Heart right ventricle (tissue), 16 donors: ENCODE data around the gene WWP2. TPM values are rescaled to one million over a fixed set of nuclear protein-coding genes. Genes with fewer than 3 reads are reported as not detected.

Experiments used
- ATAC-seq, 8 donors: fragments of 200-7000 bp; cut with Tn5 transposase; one replicate each; pipeline ENCODE4 v1.9.1; 2020; ENCODE audit warnings: mild to moderate bottlenecking in 8 of 8, moderate library complexity in 8 of 8, moderate number of reproducible peaks in 1 of 8
- DNase-seq, 2 donors: peaks; one replicate each; pipeline ENCODE4 v3.0.0-alpha.2; 2020
- H3K27ac ChIP-seq, 10 donors: fragments of 200-600 bp; sonication (generic) in 2 of 10; one replicate each; pipeline versions ENCODE4 v1.5.0 to v1.8.0; 2020 to 2022; ENCODE audit warnings: mild to moderate bottlenecking in 3 of 10
- H3K27me3 ChIP-seq, 7 donors: fragments of 200-600 bp; one replicate each; pipeline ENCODE4 v1.8.0; 2021 to 2022; ENCODE audit warnings: mild to moderate bottlenecking in 2 of 7
- H3K36me3 ChIP-seq, 9 donors: fragments of 200-600 bp; sonication (generic) in 1 of 9; one replicate each; pipeline versions ENCODE4 v1.5.0 to v1.8.0; 2020 to 2022; ENCODE audit warnings: mild to moderate bottlenecking in 2 of 9
- H3K4me1 ChIP-seq, 9 donors: fragments of 200-600 bp; sonication (generic) in 1 of 9; one replicate each; pipeline versions ENCODE4 v1.5.0 to v1.8.0; 2020 to 2022; ENCODE audit warnings: mild to moderate bottlenecking in 4 of 9
- H3K4me3 ChIP-seq, 10 donors: fragments of 200-600 bp; sonication (generic) in 2 of 10; one replicate each; pipeline versions ENCODE4 v1.5.0 to v1.8.0; 2020 to 2022; ENCODE audit warnings: mild to moderate bottlenecking in 7 of 10, moderate library complexity in 2 of 10
- H3K9me3 ChIP-seq, 11 donors: fragments of 200-600 bp in 10 of 11; sonication (generic) in 2 of 11; one replicate each; pipeline versions ENCODE4 v1.5.0 to v1.8.0; 2013 to 2022; ENCODE audit warnings: mild to moderate bottlenecking in 2 of 11, control low read depth in 1 of 11, moderate library complexity in 1 of 11
- WGBS, 2 donors: extraction: QIAGEN DNeasy Blood & Tissue Kit; methylation state at CpG; one replicate each; pipeline ENCODE4 v1.1.7; 2013; ENCODE audit warnings: inconsistent platforms in 1 of 2; 5-methylcytosine and 5-hydroxymethylcytosine counted together
- intact Hi-C, 10 donors: fragments of 100-400 bp; cut with DNase I; formaldehyde crosslinking; loops; one replicate each; pipeline versions ENCODE4 v1.11.1 to v1.14.2; 2022
- long read RNA-seq, 3 donors: library from polyadenylated mRNA; unstranded; transcript quantifications; one replicate each; pipeline ENCODE4 v2.0.0, GENCODE V29; 2020 to 2021
- polyA plus RNA-seq, 2 donors: library from polyadenylated mRNA; stranded (reverse); fragments of 200-250 nt; gene quantifications; one replicate each; pipeline ENCODE4 v1.2.3, GENCODE V29; 2013
- total RNA-seq, 10 donors: library from RNA; stranded (reverse); fragmentation: NEBNext Ultra II Directional in 3 of 10; extraction: Animal tissue kit (Norgen Biotek cat#: 25700) in 3 of 10; gene quantifications; one replicate each; pipeline versions ENCODE4 v1.2.1 to v1.2.4, GENCODE V29; 2021 to 2023
- TF ChIP-seq, protein P1 (sequence below), 9 donors: fragments of 200-600 bp; sonication (generic) in 2 of 9; IDR thresholded peaks; one replicate each; pipeline versions ENCODE4 v1.5.0 to v1.8.0; 2021 to 2022; ENCODE audit warnings: antibody characterized with exemption in 9 of 9, mild to moderate bottlenecking in 5 of 9, moderate library complexity in 1 of 9
- donor health status: Arrhythmogenic right ventricular cardiomyopathy.
- donor health status: ischemic (EF 13 %, LVEDD 7.1; RV severe dilation, severe dysfunction).
- donor health status: healthy with polysubstance abuse.
- donor health status: DM: no; HTN: yes; CAD: no.
- donor health status: DM: no; HTN: no; CAD: no.
- donor health status: ischemic (EF 25% LVEDD 6.9; RV normal size, moderate dysfunction).
- donor health status: ischemic (EF 25% LVEDD 5.7; RV mildly dilated, moderate dysfunction).
- donor health status: healthy.
- donor health status: DM: yes; HTN: yes; CAD: no.
- donor health status: Ischemic cardiomyopathy.
- donor health status: ischemic (EF 35%, LVEDD 5.7; RV mildly dilated, moderate dysfunction).
- donor health status: nonischemic (EF 11% LVEDD 7.7; RV severe dilation, severe dysfunction).
- donor health status: DM: yes; HTN: yes; CAD: no.
- donor health status: PGD.
- donor health status: ischemic (EF 29% LVEDD 5.4; RV normal size, mild dysfunction).
- donor health status: nonischemic (EF 23%, LVEDD 6.1; RV moderate dilation, normal function).

Gene WWP2
- total RNA-seq (10 to 100 TPM; 19.1 to 31.1 (median 21.2) TPM), polyA plus RNA-seq (10 to 100 TPM in 1 of 2 donors, 1 to 10 TPM in 1; 9.0 to 13.1 TPM)
- long read RNA-seq, donor 1, partial matches to known transcripts = 15 of 16 reads
- long read RNA-seq, donor 1, other reads (novel, unspliced or antisense) = 1 of 16 reads
- long read RNA-seq, donor 2, full-length matches to known transcripts = 2 of 17 reads
- long read RNA-seq, donor 2, partial matches to known transcripts = 8 of 17 reads
- long read RNA-seq, donor 2, other reads (novel, unspliced or antisense) = 7 of 17 reads
- long read RNA-seq, donor 3, full-length matches to known transcripts = 3 of 33 reads
- long read RNA-seq, donor 3, partial matches to known transcripts = 27 of 33 reads
- long read RNA-seq, donor 3, other reads (novel, unspliced or antisense) = 3 of 33 reads

GRCh38 chr16:69761983-69762813, at the start of gene WWP2:
Gene WWP2 (plus strand): TSS chr16:69762332. CDS start chr16:69787011, 24,679 bp downstream.
- peaks cover 0 to 25% (median 16%) of the 10 kb centered on the region in 9 donors for H3K4me1 ChIP-seq
- no peaks in the 10 kb centered on the region for H3K36me3 ChIP-seq
- TF ChIP-seq, protein P1, sequence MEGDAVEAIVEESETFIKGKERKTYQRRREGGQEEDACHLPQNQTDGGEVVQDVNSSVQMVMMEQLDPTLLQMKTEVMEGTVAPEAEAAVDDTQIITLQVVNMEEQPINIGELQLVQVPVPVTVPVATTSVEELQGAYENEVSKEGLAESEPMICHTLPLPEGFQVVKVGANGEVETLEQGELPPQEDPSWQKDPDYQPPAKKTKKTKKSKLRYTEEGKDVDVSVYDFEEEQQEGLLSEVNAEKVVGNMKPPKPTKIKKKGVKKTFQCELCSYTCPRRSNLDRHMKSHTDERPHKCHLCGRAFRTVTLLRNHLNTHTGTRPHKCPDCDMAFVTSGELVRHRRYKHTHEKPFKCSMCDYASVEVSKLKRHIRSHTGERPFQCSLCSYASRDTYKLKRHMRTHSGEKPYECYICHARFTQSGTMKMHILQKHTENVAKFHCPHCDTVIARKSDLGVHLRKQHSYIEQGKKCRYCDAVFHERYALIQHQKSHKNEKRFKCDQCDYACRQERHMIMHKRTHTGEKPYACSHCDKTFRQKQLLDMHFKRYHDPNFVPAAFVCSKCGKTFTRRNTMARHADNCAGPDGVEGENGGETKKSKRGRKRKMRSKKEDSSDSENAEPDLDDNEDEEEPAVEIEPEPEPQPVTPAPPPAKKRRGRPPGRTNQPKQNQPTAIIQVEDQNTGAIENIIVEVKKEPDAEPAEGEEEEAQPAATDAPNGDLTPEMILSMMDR (IDR thresholded peaks at IDR 0.05) = no peak
- 1% methylated on average over 52 to 68 of the region's 68 CpGs for WGBS, 2 donors
- no peaks in the 10 kb centered on the region for H3K9me3 ChIP-seq
- DNase-seq = peak; percentile 70 to 74
- H3K27me3 ChIP-seq = no peaks in the 10 kb centered on the region
- H3K27ac ChIP-seq = peak within 1 kb of the TSS; percentile 77 to 95 (median 90)
- intact Hi-C loops = no loop called here
- ATAC-seq = peak; percentile 81 to 91 (median 86)
- H3K4me3 ChIP-seq = peak within 1 kb of the TSS; percentile 70 to 99 (median 90)

DNA sequence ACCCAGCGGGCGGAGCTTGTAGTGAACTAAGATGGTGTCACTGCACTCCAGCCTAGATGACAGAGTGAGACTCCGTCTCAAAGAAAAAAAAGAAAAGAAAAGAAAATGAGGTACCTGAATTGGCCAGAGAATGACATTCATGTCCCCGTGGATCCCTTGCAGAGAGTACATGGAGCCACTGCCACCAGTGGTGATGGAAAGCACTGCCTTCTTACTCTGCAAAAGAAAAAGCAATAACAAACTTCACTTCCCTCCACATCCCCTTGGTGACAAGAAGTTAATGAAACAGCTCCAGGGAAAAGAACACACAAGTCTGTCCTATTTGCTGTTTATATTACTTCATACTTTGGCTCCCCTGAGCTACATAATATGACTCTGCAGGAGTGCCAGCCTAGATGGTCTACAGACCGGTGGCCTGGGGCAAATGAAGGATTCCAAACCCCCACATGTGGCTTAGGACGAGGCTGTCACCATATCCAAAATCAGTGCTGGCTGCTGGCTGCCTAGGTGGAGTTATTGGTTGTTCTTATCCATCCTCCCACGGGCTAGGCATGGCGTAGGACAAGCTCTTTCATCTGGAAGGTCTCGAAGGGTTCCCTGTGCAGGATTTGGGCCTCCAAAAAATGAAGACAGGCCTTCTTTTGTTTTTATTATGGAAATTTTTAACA, 49.1 kb upstream of the WWP2 start:
- intact Hi-C loops = loop anchor here in 3 of 10 donors (5.0 kb wide), 1 partner anchor 39 kb away; the partner anchor contains the start of gene NOB1 (in 3 of the 3)
- H3K36me3 ChIP-seq = peaks cover 0 to 88% (median 24%) of the 10 kb centered on the region in 9 donors
- 90 to 93% methylated on average over 9 of the region's 9 CpGs for WGBS, 2 donors
- ATAC-seq (no peak), DNase-seq (no peak)
- no peak overlapping the region for H3K27ac ChIP-seq
- no peak overlapping the region for H3K4me3 ChIP-seq
- H3K27me3 ChIP-seq = no peaks in the 10 kb centered on the region
- H3K9me3 ChIP-seq = no peaks in the 10 kb centered on the region
- peaks cover 0 to 7% (median 5%) of the 10 kb centered on the region in 9 donors for H3K4me1 ChIP-seq
- TF ChIP-seq, protein P1 (IDR thresholded peaks at IDR 0.05) = no peak

GRCh38 chr16:69717066-69717465, 45.1 kb upstream of the WWP2 start:
- Histone ChIP-seq H3K4me1 (no peaks in the 10 kb centered on the region), H3K4me3 (no peak overlapping the region), H3K27ac (no peak overlapping the region), H3K9me3 (no peaks in the 10 kb centered on the region), H3K27me3 (no peaks in the 10 kb centered on the region), H3K36me3 (peaks cover 0 to 64% (median 23%) of the 10 kb centered on the region in 9 donors)
- WGBS, 2 donors = 88 to 91% methylated on average over 6 of the region's 6 CpGs
- TF ChIP-seq, protein P1 (IDR thresholded peaks at IDR 0.05) = no peak
- DNase-seq (no peak), ATAC-seq (no peak)
- intact Hi-C loops = no loop called here
